D721Med (cell line): ENCODE measurements around the gene LOXHD1.

Source experiments
- DNase-seq: peaks from one replicate; pipeline ENCODE4 v3.0.0; 2011; ENCODE audit warnings: low spot score; ENCODE audit not compliant: insufficient read length
- FAIRE-seq: peaks from 2 replicates; lab custom pipeline; 2011; peaks lifted over from hg19 to GRCh38; lab: Jason Lieb, UNC
- TF ChIP-seq, protein P1 (sequence below): IDR thresholded peaks from 2 replicates; pipeline ENCODE4 v1.5.1; 2012; ENCODE audit warnings: mild to moderate bottlenecking, control low read depth; ENCODE audit not compliant: insufficient read depth; ENCODE audit errors: missing control alignments

LOXHD1 gene

GRCh38 chr18:46433121-46433826 lies 223.7 kb downstream of the LOXHD1 start:
- no peak for FAIRE-seq
- DNase-seq, result no peak
- TF ChIP-seq, protein P1, sequence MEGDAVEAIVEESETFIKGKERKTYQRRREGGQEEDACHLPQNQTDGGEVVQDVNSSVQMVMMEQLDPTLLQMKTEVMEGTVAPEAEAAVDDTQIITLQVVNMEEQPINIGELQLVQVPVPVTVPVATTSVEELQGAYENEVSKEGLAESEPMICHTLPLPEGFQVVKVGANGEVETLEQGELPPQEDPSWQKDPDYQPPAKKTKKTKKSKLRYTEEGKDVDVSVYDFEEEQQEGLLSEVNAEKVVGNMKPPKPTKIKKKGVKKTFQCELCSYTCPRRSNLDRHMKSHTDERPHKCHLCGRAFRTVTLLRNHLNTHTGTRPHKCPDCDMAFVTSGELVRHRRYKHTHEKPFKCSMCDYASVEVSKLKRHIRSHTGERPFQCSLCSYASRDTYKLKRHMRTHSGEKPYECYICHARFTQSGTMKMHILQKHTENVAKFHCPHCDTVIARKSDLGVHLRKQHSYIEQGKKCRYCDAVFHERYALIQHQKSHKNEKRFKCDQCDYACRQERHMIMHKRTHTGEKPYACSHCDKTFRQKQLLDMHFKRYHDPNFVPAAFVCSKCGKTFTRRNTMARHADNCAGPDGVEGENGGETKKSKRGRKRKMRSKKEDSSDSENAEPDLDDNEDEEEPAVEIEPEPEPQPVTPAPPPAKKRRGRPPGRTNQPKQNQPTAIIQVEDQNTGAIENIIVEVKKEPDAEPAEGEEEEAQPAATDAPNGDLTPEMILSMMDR, result no peak

GRCh38 chr18:46431522-46432171 lies 225.4 kb downstream of the LOXHD1 start:
- no peak for FAIRE-seq
- TF ChIP-seq, protein P1, result no peak
- no peak for DNase-seq

DNA sequence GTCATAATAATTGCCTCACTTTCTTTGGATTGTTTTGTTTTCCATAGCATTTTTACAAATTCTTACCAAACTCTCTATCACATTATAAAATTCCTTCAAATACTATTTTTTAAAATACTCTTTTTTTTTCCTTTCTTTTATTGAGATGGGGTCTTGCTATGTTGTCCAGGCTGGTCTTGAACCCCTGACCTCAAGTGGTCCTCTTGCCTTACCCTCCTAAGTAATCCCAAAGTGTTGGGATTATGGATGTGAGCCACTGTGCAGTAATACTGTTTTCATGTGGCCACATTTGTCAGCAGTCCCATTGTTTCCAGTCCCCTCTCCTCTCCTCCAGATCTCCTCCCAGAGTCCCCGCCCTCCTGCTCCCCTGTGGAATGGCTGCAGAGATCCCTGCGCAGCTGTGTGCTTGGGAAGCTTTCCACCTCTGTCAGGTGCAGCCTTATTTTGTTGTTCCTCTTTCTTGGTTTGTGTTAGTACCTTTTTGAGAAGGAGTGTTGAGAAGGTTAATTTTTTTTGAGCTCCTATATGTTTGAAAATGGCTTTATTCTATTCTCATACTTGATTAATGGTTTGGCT lies 227.3 kb downstream of the LOXHD1 start:
- TF ChIP-seq, protein P1, result no peak

GRCh38 chr18:46429130-46429529 lies 227.9 kb downstream of the LOXHD1 start:
- DNase-seq (no peak), FAIRE-seq (no peak)
- TF ChIP-seq, protein P1, result no peak

More for the DNA sequence above, 227.3 kb downstream of the LOXHD1 start:
- FAIRE-seq (no peak), DNase-seq (no peak)

- TF ChIP-seq, protein P1, result no peak
- FAIRE-seq, result no peak
- no peak for DNase-seq
Observed at GRCh38 chr18:46428368-46428767, 228.7 kb downstream of the LOXHD1 start.

DNA sequence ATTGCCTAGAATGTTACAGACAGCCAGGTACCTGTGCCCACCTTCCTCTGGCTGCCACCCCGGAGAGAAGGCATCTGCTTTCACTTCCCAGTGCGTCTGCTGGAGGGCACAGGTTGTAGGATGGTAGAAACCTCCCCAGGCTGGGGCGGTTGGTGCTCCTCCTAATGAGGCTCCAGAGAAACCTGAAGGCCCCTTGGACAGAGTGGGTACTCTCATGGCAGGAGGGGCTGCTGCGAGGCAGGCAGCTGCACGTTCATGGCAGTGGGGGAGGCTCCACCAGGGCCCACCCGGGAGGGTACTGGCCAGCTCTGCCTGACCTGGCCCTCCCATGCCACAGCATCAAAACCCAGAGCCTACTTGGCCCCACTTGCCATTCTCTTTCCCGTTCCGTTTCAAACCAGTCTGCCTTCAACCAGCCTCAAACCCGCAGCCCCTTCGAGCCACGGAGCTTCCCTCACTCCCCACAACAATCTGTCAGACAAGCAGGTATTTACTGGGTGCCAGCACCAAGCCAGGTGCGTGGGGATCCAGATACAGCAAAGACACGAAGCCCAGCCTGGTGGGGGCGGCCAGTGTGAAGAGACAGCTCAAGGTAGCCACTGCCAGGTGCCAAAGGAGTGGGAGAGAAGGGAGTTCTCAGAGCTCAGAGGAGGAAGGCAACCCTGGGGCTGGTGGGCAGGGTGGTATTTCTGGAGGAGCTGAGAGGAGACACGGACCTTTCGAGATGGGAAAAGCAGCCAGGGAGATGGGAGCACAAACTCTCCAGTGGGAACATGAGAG lies 229.6 kb downstream of the LOXHD1 start:
- TF ChIP-seq, protein P1, result no peak
- DNase-seq (no peak), FAIRE-seq (no peak)
